ENCODE results near the gene FBXO31. TPM values are rescaled to one million over a fixed set of nuclear protein-coding genes. Genes with fewer than 3 reads are reported as not detected.
A peak's percentile ranks its signal among the peaks of the same experiment; 100 is the strongest.

Gene FBXO31
- total and polyA plus RNA-seq, 9 of the 15 experiments (the other 6 are each of a cell fraction or from before 2014, with no cell fraction given), result 0.18 to 33.3 (median 10.9) TPM

GRCh38 chr16:87382023-87382785 lies 1.4 kb downstream of the FBXO31 start:
- ChIA-PET CTCF (ENCODE audit: low intra/inter-chr PET ratio) (interaction anchor here (0.7 kb wide), 1 partner anchor 814 kb away, joined by 3 read pairs; no protein-coding TSS in a partner anchor), POLR2A (interaction anchor here (0.6 to 6.1 kb wide), 5 partner anchors 11 to 1283 kb away, joined by 3 to 43 read pairs (median 3); partner anchors contain the start of gene MAP1LC3B)
- Histone ChIP-seq H3K4me3 (peak overlapping the region; percentile 78), H3K4me1 (replicated peaks in 1 of 2; ENCODE audit: control insufficient read depth in 2 of 2, insufficient read depth in 2 of 2, low read length in 2 of 2) (peaks cover 27 to 34% of the 10 kb centered on the region in 2 experiments), H3K79me2 (ENCODE audit: control insufficient read depth, insufficient read depth, low read length) (peaks cover 62% of the 10 kb centered on the region), H3K9me3 (replicated peaks; ENCODE audit: control insufficient read depth, insufficient read depth, low read depth, low read length) (no peaks in the 10 kb centered on the region), H3K4me2 (ENCODE audit: insufficient read depth, low read length) (peak overlapping the region; percentile 85), H3K27ac (ENCODE audit: extremely low read depth, low read depth, low read length) (peak overlapping the region; percentile 88; the same call in 2 of the 3 replicates), H4K20me1 (replicated peaks; ENCODE audit: control insufficient read depth, insufficient read depth, low read length) (peaks cover 4% of the 10 kb centered on the region; the same call in 1 of the 2 replicates), H2AFZ (ENCODE audit: low read depth, low read length) (no peak overlapping the region), H3K9me1 (ENCODE audit: control insufficient read depth, insufficient read depth, low read length) (no peaks in the 10 kb centered on the region), H3K36me3 (ENCODE audit: control insufficient read depth, insufficient read depth, low read length) (peaks cover 21% of the 10 kb centered on the region; the same call in 2 of the 3 replicates), H3K9ac (ENCODE audit: insufficient read depth in 1 of 2, low read depth in 2 of 2, low read length in 2 of 2) (peak overlapping the region; percentile 79 to 96; a peak in 3 of 4 replicates), H3K27me3 (ENCODE audit: control insufficient read depth in 2 of 2, insufficient read depth in 2 of 2, low read length in 2 of 2) (no peaks in the 10 kb centered on the region)
- in situ Hi-C loops (cut with MboI) (no loop called here), intact Hi-C loops (cut with micrococcal nuclease) (no loop called here)
- ATAC-seq, result no peak; the same call in 2 of the 3 replicates
- no peak for DNase-seq (ENCODE audit: extremely low read depth in 1 of 4, low spot score in 3 of 4)
- peak; percentile 66; the same call in 1 of the 2 replicates for TF ChIP-seq SPI1 (IDR thresholded peaks at IDR 0.05; ENCODE audit: borderline replicate concordance, low read depth, low read length)
- no peak for TF ChIP-seq CREM (IDR thresholded peaks at IDR 0.05; ENCODE audit: low read depth)
- no peak for FAIRE-seq
- BruUV-seq (replicated peaks), result TSS peak; percentile 54
- WGBS (ENCODE audit: insufficient coverage, low coverage, missing lambda C conversion rate), result 10% methylated on average over 17 of the region's 17 CpGs

DNA sequence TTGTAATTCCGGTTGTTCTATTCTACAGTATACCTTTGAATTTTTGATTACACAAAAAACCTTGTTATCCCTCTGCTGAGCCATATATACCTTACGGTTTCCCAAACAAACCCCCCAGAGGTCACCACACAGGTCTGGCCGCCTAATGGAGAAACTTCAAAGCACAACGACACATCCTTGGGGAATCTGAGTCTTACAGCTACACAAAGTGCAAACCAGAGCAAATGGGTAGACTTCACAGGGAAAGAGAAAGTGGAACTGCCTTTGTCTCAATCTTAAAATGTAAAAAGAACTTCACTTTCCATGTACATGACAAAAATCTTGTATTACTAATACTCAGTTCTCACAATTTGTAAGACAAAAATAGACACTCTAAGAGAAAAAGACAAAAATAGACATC lies 2.7 kb downstream of the FBXO31 start:
- in situ Hi-C loops (cut with MboI), result no loop called here

More for the DNA sequence above, 2.7 kb downstream of the FBXO31 start:
- Histone ChIP-seq H3K9me3 (replicated peaks; ENCODE audit: control insufficient read depth, insufficient read depth, low read depth, low read length) (no peaks in the 10 kb centered on the region), H3K4me2 (ENCODE audit: insufficient read depth, low read length) (peak overlapping the region; percentile 85), H3K79me2 (ENCODE audit: control insufficient read depth, insufficient read depth, low read length) (peaks cover 76% of the 10 kb centered on the region), H3K36me3 (ENCODE audit: control insufficient read depth, insufficient read depth, low read length) (peaks cover 23% of the 10 kb centered on the region; the same call in 2 of the 3 replicates), H3K4me3 (peak overlapping the region; percentile 78; the same call in 1 of the 2 replicates), H3K9ac (ENCODE audit: insufficient read depth in 1 of 2, low read depth in 2 of 2, low read length in 2 of 2) (peak overlapping the region in 1 of 2 experiments; percentile 37; a peak in 2 of 4 replicates), H2AFZ (ENCODE audit: low read depth, low read length) (no peak overlapping the region), H3K9me1 (ENCODE audit: control insufficient read depth, insufficient read depth, low read length) (no peaks in the 10 kb centered on the region), H3K27me3 (ENCODE audit: control insufficient read depth in 2 of 2, insufficient read depth in 2 of 2, low read length in 2 of 2) (no peaks in the 10 kb centered on the region), H3K27ac (ENCODE audit: extremely low read depth, low read depth, low read length) (no peak overlapping the region), H3K4me1 (replicated peaks in 1 of 2; ENCODE audit: control insufficient read depth in 2 of 2, insufficient read depth in 2 of 2, low read length in 2 of 2) (peaks cover 33 to 43% of the 10 kb centered on the region in 2 experiments), H4K20me1 (replicated peaks; ENCODE audit: control insufficient read depth, insufficient read depth, low read length) (peaks cover 4% of the 10 kb centered on the region; the same call in 1 of the 2 replicates)
- WGBS (ENCODE audit: insufficient coverage, low coverage, missing lambda C conversion rate), result 47% methylated on average over 4 of the region's 4 CpGs
- FAIRE-seq, result peak; percentile 6
- peak in 1 of 4 experiments; percentile 3 for DNase-seq (ENCODE audit: extremely low read depth in 1 of 4, low spot score in 3 of 4)
- intact Hi-C loops (cut with micrococcal nuclease), result no loop called here
- ATAC-seq, result no peak
- TF ChIP-seq CCAR2 (IDR thresholded peaks at IDR 0.05; ENCODE audit: low read depth, low read length) (no peak), NRF1 (conservative IDR thresholded peaks at IDR 0.05 in 1 of 2, IDR thresholded peaks at IDR 0.05 in 1 of 2) (no peak), XRCC4 (IDR thresholded peaks at IDR 0.05; ENCODE audit: extremely low read depth, insufficient read depth, insufficient read length) (no peak), ZFPM2 (CRISPR knock-in tag; IDR thresholded peaks at IDR 0.05) (no peak), HDAC3 (IDR thresholded peaks at IDR 0.05; ENCODE audit: borderline replicate concordance, partially characterized antibody) (no peak), ZNF766 (CRISPR knock-in tag; conservative IDR thresholded peaks at IDR 0.05) (no peak), ERF (CRISPR knock-in tag; IDR thresholded peaks at IDR 0.05) (no peak)
- CTCF ChIA-PET (ENCODE audit: low intra/inter-chr PET ratio), result no interaction called here
- POLR2A ChIA-PET, result interaction anchor here (0.5 to 6.1 kb wide), 4 partner anchors 13 to 41 kb away, joined by 3 to 43 read pairs (median 4); partner anchors contain the start of gene MAP1LC3B
- no TSS peak for BruUV-seq (replicated peaks)

Data from K562 (cell line).